GM21515 (cell line): ENCODE results near the gene UNC45A.
A peak's percentile ranks its signal among the peaks of the same experiment; 100 is the strongest.

Experiments
- ATAC-seq: cut with Tn5 transposase; IDR thresholded peaks from one replicate; pipeline ENCODE4 v1.9.1; 2021; ENCODE audit not compliant: unreplicated experiment

Gene UNC45A

DNA sequence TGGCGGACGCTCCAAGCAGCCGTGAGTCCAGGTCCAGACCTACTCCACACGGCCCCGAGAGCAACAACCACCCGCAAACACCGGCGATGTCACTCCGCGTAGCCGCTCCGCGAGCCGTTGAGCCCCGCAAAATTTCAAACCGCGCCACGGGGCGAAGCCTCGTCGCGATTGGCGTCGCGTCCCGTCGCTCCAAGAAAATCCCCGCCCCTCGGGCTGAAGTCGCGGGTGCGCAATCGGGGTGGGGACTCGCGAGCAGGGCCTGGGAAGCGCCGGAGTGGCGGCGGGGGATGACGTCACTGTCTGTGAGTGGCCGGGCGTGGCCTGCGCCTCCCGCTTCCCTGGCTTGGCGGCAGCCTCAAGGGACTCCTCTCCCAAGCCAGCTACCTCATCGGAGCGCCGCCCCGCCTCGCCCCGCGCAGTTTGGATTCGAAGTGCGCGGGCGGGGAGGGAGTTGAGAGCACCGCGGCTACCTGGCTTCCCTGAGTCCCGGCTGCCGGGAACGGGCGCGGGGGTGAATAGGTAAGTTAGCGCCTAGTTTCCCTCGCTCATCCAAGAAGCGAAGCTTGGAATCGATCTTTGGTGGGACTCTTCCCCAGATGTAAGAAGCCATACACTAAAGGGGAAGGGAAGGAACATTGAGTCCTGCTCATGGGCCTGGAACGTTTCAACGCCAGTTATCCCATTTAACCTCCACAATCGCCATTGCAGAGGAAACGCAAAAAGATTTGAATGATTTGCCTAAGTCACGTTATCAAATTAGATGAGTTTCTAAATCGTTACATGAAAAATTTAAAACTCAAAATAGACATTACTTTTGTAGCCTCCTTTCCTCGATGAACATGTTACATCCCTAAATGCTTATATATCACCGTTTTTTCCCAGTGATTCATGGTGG is 59.6 kb downstream of the UNC45A start, which contains the start of gene PRC1:
TSS of gene PRC1 (minus strand) at position 119 of the 895 bp plus-strand sequence. CDS start at position 1, 118 bp downstream.
- ATAC-seq: peak; percentile 95

DNA sequence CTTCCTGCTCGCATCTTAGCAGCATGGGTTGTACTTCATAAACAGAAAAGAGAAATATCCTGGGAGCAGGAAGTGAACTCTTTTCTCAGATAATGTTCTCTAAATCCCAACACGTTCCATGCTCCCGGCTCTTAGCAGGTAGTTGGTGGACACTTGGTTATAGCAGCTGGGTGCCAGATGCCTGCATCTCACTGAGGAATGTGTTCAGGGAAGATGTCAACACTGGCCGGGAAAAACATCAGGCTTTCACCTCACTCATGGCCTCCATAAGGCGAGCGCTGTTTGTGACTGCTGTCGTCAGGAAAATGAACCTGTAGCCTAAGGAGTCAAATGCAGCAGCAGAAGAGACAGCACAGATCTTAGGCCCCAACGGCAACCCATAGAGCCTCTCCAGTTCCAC is 63.7 kb downstream of the UNC45A start:
- ATAC-seq: no peak

DNA sequence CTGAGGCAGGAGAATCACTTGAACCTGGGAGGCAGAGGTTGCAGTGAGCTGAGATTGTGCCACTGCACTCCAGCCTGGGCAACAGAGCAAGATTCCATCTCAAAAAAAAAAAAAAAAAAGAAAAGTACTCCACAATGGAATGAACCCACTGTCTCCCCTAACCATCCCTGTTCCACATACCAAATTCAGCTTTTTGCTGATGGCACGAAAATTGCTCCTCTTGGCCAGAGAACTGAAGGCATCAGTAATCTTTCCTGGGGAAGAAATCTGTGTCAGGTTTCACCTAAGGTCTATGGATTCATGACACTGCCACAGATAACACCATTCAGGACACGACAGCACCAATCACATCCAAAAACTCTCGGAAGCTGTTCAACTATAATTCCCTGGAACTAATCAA is 66.1 kb downstream of the UNC45A start:
- no peak for ATAC-seq
